H1 (cell line): ENCODE data around the gene ELOVL6.

Source experiments
- EGR1 ChIP-seq: IDR thresholded peaks from 2 replicates; pipeline ENCODE4 v1.6.1; 2011; ENCODE audit warnings: low read depth, low read length, borderline replicate concordance
- EP300 ChIP-seq, 2 experiments: IDR thresholded peaks; 1 replicate in 1 of 2; 2 replicates in 1 of 2; pipeline ENCODE4 v1.6.1; 2011 to 2012; ENCODE audit warnings: low read depth in 2 of 2, low read length in 2 of 2, mild to moderate bottlenecking in 2 of 2, borderline replicate concordance in 1 of 2, inconsistent platforms in 1 of 2, moderate library complexity in 1 of 2
- POLR2A ChIP-seq, 2 experiments: IDR thresholded peaks; 1 replicate in 1 of 2; 2 replicates in 1 of 2; pipeline ENCODE4 v1.6.1; 2011; ENCODE audit warnings: low read depth in 2 of 2, low read length in 2 of 2, mild to moderate bottlenecking in 2 of 2; ENCODE audit errors: control extremely low read depth in 1 of 2
- POLR2AphosphoS5 ChIP-seq: IDR thresholded peaks from 2 replicates; pipeline ENCODE4 v1.6.1; 2011; ENCODE audit warnings: low read depth, low read length
- RAD21 ChIP-seq, 2 experiments: IDR thresholded peaks in 1 of 2; conservative IDR thresholded peaks in 1 of 2; 2 replicates each; pipeline ENCODE4 v1.6.1; 2011; ENCODE audit warnings: low read depth in 2 of 2, low read length in 2 of 2, improper control_type of control experiment in 1 of 2, inconsistent platforms in 1 of 2, mild to moderate bottlenecking in 1 of 2, moderate library complexity in 1 of 2
- SP2 ChIP-seq: IDR thresholded peaks from 2 replicates; pipeline ENCODE4 v1.6.1; 2012; ENCODE audit warnings: mild to moderate bottlenecking, low read length, inconsistent platforms
- TF ChIP-seq, protein P1 (sequence below), 3 experiments: IDR thresholded peaks; 1 replicate in 2 of 3; 2 replicates in 1 of 3; pipeline versions ENCODE4 v1.5.1 to v1.6.1; 2011; ENCODE audit warnings: low read length in 3 of 3, mild to moderate bottlenecking in 3 of 3, inconsistent platforms in 2 of 3, low read depth in 1 of 3, moderate library complexity in 1 of 3; ENCODE audit not compliant: insufficient read depth in 1 of 3; ENCODE audit errors: control extremely low read depth in 1 of 3
- TF ChIP-seq, protein P2 (sequence below): IDR thresholded peaks from 2 replicates; pipeline ENCODE4 v1.6.1; 2012; ENCODE audit warnings: low read length, inconsistent platforms
- TF ChIP-seq, protein P3 (sequence below): IDR thresholded peaks from 2 replicates; pipeline ENCODE4 v1.6.1; 2012; ENCODE audit warnings: inconsistent platforms

DNA sequence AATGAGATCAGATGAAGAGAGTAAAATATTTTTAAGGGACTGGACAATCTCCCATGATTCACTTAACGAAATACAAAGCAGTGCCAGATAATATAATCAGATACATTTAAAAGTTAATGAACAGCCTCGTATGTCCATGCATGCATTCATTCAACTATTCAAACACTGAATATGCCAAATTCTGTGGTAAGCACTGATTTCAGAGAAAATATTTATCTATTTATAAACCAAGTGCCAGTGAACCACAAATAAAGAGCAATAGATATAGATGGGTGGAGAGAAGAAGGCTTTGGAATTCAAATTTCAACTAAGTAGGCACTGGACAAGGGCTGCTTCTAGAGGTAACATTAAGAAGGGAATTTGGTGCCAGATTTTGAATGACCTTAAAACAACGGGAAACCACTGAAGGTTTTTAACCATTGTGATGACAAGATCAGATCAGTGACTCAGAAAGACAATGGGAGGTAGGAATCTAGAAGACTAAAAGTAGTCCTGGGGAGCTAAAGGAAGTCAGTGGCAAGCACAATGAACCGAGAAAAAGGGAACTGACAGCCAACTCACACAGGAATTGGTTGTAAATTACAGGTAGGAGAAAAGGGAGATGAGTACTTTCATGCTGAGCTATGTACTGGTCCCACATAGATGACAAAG lies 14.2 kb downstream of the ELOVL6 start:
- no peak for TF ChIP-seq EGR1
- TF ChIP-seq SP2 = no peak
- TF ChIP-seq, protein P1, sequence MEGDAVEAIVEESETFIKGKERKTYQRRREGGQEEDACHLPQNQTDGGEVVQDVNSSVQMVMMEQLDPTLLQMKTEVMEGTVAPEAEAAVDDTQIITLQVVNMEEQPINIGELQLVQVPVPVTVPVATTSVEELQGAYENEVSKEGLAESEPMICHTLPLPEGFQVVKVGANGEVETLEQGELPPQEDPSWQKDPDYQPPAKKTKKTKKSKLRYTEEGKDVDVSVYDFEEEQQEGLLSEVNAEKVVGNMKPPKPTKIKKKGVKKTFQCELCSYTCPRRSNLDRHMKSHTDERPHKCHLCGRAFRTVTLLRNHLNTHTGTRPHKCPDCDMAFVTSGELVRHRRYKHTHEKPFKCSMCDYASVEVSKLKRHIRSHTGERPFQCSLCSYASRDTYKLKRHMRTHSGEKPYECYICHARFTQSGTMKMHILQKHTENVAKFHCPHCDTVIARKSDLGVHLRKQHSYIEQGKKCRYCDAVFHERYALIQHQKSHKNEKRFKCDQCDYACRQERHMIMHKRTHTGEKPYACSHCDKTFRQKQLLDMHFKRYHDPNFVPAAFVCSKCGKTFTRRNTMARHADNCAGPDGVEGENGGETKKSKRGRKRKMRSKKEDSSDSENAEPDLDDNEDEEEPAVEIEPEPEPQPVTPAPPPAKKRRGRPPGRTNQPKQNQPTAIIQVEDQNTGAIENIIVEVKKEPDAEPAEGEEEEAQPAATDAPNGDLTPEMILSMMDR (IDR thresholded peaks at IDR 0.05; ENCODE audit: control extremely low read depth in 1 of 3, insufficient read depth in 1 of 3, low read depth in 1 of 3, low read length in 3 of 3) = no peak
- no peak for TF ChIP-seq POLR2AphosphoS5
- TF ChIP-seq, protein P2, sequence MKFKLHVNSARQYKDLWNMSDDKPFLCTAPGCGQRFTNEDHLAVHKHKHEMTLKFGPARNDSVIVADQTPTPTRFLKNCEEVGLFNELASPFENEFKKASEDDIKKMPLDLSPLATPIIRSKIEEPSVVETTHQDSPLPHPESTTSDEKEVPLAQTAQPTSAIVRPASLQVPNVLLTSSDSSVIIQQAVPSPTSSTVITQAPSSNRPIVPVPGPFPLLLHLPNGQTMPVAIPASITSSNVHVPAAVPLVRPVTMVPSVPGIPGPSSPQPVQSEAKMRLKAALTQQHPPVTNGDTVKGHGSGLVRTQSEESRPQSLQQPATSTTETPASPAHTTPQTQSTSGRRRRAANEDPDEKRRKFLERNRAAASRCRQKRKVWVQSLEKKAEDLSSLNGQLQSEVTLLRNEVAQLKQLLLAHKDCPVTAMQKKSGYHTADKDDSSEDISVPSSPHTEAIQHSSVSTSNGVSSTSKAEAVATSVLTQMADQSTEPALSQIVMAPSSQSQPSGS = no peak
- TF ChIP-seq, protein P3, sequence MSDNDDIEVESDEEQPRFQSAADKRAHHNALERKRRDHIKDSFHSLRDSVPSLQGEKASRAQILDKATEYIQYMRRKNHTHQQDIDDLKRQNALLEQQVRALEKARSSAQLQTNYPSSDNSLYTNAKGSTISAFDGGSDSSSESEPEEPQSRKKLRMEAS = no peak
- no peak for TF ChIP-seq POLR2A (IDR thresholded peaks at IDR 0.05; ENCODE audit: control extremely low read depth in 1 of 2, low read depth in 2 of 2, low read length in 2 of 2)
- TF ChIP-seq RAD21 (IDR thresholded peaks at IDR 0.05 in 1 of 2, conservative IDR thresholded peaks at IDR 0.05 in 1 of 2; ENCODE audit: low read depth in 2 of 2, low read length in 2 of 2) = no peak
- no peak for TF ChIP-seq EP300 (IDR thresholded peaks at IDR 0.05; ENCODE audit: borderline replicate concordance in 1 of 2, low read depth in 2 of 2, low read length in 2 of 2)
